Right ventricle myocardium inferior (tissue), 1 donor: ENCODE data around the gene PRUNE1. TPM values are rescaled to one million over a fixed set of nuclear protein-coding genes. Genes with fewer than 3 reads are reported as not detected.

Experiments
- ATAC-seq: fragments of 200-7000 bp; cut with Tn5 transposase; one replicate; pipeline ENCODE4 v1.9.1; 2020; ENCODE audit warnings: mild to moderate bottlenecking, moderate library complexity
- DNase-seq: peaks from one replicate; pipeline ENCODE4 v3.0.0; 2021; ENCODE audit errors: missing footprints
- intact Hi-C: fragments of 100-400 bp; cut with DNase I; formaldehyde crosslinking; loops from one replicate; pipeline ENCODE4 v1.11.0; 2022
- total RNA-seq: library from RNA; stranded (reverse); fragmentation: NEBNext Ultra II Directional; extraction: Animal tissue kit (Norgen Biotek cat#: 25700); gene quantifications from one replicate; pipeline ENCODE4 v1.2.1, GENCODE V29; 2021
- donor health status: DM: no; HTN: yes; CAD: no; lungs with severe emphysema.

PRUNE1 gene
- total RNA-seq, 1 donor from 2014 or later: 42.1 TPM

DNA sequence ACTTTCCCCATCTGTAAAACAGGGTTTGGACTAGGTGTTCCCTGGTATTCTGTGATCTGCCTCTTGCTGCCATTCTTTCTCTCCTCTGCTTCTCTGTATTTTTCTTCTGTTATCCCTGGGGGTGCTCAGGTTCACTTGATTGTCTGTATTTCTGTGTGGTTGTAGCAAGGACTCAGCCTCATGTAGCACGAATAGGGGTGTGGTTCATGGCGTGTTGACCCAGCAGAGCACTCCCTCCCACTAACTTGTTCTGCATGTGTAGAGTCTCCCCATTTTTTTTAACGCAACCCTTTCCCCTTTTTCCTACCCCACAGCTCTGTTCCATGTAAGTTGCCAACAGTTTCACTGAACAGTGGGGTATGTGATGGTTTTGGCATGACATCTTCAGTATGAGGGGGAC is 26.9 kb downstream of the PRUNE1 start:
- DNase-seq (no peak), ATAC-seq (no peak)
- intact Hi-C loops: no loop called here

DNA sequence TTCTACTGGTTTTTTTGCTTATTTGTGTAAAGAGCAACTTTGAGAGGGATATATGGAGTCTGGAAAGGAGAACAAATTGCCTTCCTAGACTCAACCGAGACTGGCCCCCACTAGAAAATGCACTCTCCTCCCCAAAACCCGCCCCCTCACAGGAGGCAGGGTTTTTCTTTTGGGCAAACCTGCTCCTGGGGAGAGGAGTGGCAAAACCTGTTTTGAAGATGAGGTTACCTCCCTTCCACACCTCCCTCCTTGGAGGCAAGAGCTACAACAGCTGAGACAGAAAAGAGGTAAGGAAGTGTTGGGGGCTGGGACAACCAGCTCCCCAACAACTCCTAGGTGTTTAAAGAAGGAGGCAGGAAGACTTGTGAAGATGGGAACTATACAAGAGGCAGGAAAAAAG is 28.1 kb downstream of the PRUNE1 start, which contains the start of gene BNIPL:
BNIPL (plus strand) TSS at position 231 of the 400 bp plus-strand sequence; CDS start at position 371, 140 bp downstream.
- intact Hi-C loops: no loop called here
- no peak for ATAC-seq
- no peak for DNase-seq

DNA sequence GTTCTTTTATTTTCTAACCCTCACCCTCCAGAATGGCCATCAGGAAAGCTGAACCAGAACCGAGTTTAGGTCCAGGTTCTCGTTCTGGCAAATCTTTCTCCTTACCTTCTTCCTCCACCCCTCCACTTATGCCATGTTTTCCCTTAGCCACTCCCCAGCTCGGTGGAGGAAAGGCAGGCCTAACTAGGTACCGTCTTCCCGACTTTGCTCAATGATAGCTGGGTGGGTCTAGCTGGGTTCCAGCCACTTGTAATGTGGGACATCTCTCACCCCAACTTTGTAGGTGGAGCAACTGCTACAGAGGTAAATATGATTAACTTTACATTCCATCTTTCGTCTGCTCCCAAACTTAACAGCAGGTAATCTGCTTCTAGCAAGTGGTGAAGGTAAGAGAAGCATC is 28.8 kb downstream of the PRUNE1 start:
- DNase-seq (no peak), ATAC-seq (no peak)
- intact Hi-C loops: no loop called here

DNA sequence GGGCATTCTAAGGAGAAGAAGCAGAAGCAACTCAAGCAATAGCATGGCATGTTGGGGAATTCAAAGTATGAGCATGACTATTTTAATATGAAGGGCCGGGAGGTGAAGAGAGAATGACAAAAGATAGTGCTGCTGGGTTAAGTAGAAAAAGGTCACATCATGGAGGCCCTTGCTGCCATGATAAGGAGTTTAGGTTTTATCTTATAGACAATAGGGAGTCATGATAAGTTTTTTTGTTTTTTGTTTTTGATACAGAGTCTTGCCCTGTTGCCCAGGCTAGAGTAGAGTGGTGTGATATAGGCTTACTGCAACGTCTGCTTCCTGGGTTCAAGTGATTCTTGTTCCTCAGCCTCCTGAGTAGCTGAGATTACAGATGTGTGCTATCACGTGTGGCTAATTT is 31.3 kb downstream of the PRUNE1 start:
- ATAC-seq: no peak
- no peak for DNase-seq

DNA sequence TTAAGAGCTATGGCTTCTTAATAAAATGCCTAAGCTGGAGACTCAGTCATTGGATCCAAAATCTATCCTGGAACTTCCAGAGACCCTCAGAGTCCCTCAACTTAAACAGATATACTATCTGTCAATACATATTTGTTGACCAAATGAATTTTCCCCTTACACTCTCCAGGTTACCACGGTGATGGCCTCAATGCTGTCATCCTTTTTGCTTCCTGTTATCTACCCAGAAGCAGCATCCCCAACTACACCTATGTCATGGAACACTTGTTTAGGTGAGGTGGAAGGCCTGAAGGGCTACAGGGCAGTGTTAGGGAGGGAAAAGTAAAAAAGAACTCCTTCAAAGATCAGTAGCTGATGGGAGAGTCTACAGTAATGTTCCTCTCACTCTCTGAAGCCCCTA is 34.9 kb downstream of the PRUNE1 start:
- ATAC-seq: no peak
- no peak for DNase-seq
- intact Hi-C loops: no loop called here

More for the DNA sequence above, 31.3 kb downstream of the PRUNE1 start:
- intact Hi-C loops: no loop called here

DNA sequence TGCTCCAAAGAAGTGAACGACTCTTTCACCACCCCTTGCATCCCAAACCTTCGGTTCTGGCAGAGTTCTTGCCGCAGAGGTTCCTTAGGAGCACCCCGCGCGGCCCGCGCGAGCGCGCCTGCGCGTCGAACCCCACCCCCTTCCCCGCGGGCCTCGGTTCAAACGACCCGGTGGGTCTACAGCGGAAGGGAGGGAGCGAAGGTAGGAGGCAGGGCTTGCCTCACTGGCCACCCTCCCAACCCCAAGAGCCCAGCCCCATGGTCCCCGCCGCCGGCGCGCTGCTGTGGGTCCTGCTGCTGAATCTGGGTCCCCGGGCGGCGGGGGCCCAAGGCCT is 39.3 kb downstream of the PRUNE1 start, which contains the start of gene C1orf56:
C1orf56 (plus strand) TSS at position 161 of the 334 bp plus-strand sequence; CDS start at position 258, 97 bp downstream.
- peak; percentile 86 for ATAC-seq
- DNase-seq: peak; percentile 85
- intact Hi-C loops: no loop called here

DNA sequence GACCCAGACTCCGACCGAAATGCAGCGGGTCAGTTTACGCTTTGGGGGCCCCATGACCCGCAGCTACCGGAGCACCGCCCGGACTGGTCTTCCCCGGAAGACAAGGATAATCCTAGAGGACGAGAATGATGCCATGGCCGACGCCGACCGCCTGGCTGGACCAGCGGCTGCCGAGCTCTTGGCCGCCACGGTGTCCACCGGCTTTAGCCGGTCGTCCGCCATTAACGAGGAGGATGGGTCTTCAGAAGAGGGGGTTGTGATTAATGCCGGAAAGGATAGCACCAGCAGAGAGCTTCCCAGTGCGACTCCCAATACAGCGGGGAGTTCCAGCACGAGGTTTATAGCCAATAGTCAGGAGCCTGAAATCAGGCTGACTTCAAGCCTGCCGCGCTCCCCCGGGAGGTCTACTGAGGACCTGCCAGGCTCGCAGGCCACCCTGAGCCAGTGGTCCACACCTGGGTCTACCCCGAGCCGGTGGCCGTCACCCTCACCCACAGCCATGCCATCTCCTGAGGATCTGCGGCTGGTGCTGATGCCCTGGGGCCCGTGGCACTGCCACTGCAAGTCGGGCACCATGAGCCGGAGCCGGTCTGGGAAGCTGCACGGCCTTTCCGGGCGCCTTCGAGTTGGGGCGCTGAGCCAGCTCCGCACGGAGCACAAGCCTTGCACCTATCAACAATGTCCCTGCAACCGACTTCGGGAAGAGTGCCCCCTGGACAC is 39.8 kb downstream of the PRUNE1 start:
- intact Hi-C loops: no loop called here
- ATAC-seq (peak; percentile 79), DNase-seq (peak; percentile 81)

DNA sequence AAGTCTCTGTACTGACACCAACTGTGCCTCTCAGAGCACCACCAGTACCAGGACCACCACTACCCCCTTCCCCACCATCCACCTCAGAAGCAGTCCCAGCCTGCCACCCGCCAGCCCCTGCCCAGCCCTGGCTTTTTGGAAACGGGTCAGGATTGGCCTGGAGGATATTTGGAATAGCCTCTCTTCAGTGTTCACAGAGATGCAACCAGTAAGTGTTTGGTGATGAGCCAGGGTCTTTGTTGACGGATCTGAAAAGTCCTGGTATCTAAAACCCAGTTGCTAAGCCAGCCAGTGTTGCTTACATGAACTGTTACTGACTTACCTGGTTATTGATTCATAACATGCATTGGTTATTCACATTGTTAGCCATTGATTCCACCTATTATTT is 40.4 kb downstream of the PRUNE1 start:
- ATAC-seq (no peak), DNase-seq (no peak)
- intact Hi-C loops: no loop called here

DNA sequence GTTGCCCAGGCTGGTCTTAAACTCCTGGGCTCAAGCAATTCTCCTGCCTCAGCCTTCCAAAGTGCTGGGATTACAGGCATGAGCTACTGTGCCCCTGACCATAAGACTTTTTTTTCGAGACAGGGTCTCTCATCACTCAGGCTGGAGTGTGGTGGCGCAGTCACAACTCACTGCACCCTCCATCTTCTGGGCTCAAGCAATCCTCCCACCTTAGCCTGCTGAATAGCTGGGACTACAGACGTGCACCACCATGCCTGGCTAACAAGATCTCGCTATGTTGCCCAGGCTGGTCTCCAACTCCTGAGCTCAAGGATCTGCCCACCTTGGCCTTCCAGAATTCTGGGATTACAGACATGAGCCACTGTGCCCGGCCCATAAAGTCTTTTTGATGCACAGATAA is 41.2 kb downstream of the PRUNE1 start:
- intact Hi-C loops: no loop called here
- DNase-seq: no peak
- no peak for ATAC-seq

DNA sequence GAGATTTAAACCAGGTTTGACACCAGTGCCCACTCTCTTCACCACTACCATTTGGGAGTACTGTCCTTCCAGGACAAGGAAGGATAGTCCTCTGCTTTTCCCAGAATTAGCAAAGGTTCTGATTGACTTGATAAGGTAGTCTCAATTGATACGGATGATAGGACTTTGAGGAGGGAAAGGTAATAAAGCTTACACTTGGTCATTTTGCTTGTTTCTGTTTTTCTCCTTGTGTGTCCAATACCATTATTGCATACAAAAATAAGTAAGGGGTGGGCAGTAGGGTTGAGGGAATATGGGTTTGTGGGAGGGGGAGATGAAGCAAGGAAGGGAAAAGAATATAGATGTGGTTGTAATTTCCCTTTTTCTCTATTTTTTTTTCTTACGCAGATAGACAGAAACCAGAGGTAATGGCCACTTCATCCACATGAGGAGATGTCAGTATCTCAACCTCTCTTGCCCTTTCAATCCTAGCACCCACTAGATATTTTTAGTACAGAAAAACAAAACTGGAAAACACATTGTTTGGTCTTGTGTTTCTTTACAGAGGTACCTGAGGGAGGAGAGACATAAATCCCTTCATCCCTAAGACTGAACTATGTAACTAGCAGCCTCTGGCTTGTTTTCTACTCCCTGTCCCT is 41.9 kb downstream of the PRUNE1 start:
- intact Hi-C loops: no loop called here
- ATAC-seq (no peak), DNase-seq (no peak)

DNA sequence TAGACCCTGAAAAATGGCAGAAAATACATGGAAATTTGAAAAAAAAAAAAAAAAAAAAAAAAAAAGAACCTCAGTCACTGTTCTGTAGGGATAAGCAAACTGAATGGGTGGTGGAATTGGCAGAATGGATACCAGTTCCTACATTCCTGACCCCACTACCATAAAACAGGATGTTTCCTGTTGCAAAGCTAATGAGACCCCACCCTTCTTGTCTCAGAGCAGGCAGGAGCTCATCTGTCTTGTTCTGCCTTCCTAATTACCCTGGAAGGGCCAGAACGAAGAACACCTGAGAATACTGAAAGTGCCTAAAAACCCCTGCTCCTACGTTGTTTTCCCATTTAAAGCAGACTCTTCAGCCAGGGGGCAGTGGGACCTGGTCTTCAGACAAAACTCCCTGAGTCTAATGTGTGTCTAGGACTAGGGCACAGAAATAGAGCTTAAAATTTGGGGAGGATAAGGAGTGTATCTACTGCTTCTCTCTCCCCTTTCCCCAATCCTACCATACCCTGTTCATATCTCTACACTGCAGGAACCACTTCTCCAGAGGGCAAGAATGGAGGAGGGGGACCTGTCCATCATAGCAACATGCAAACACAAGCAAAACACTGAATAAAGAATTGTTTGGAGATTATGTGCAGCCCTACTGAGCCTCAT is 43.2 kb downstream of the PRUNE1 start:
- no peak for ATAC-seq
- intact Hi-C loops: no loop called here
- DNase-seq: no peak

DNA sequence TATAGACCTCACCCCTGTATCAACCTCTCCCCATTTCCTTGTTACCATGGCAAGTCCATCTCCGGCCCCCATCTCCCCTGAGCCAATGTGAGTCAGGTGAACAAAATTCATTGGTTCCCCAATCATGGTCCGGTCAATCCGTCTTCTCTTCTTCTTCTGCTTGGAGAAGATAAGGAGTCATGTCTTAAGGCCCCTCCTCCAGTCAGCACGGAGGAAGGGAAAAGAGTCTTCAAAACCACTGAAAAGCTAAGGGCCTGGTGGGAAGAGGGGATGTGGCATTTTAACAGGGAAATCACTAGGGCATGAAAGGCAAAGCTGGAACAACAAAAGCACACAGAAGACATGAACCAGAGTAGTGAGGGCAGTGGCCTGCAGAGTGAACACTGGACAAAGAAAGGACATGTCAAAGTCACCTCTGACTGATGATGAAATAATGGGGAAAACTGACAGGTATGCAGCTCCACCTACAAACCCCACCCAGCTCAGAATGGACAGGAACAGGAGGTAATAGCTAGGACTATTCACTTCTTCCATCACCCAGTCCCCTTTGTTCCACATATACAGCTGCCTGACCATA is 46.8 kb downstream of the PRUNE1 start:
- intact Hi-C loops: no loop called here
- no peak for ATAC-seq
- DNase-seq: no peak

DNA sequence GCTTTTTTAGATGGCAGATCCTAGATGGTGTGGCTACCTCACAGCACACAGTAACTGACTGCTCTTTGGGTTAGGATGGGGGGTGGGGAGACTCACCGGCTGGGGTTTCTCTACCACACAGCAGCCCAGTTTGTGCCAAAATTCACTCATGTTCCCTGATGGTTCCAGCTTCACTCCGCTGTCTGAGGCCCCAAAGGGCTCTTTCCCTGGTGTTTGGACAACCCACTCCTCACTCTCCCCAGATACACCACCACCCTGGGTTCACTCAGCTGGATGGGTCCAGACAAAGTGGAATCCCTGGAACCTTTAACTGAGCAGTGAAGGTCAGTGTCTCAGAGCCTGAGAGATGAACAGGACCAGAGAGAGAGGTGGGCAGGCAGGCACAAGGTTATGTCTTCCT is 47.3 kb downstream of the PRUNE1 start:
- intact Hi-C loops: no loop called here
- no peak for DNase-seq
- no peak for ATAC-seq

DNA sequence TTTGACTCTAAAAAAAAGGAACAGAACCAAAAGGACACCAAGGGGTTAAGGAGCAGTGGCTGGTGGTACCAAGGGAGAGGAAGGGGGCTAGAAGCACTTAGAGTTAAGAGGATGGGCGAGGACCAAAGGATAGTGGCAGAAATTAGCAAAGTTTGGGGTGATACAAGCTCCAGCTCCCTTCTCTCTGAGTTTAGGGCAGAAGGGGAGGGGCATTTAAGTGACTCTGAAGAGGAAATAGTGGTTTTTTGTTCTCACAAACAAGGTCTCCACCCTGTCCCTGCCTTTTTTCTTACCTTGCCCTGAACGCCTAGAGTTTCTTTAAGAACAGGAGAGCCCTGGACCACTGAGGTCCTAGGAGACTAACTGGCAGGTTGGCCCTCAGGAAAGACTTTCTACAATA is 47.9 kb downstream of the PRUNE1 start:
- intact Hi-C loops: no loop called here
- ATAC-seq (no peak), DNase-seq (no peak)

DNA sequence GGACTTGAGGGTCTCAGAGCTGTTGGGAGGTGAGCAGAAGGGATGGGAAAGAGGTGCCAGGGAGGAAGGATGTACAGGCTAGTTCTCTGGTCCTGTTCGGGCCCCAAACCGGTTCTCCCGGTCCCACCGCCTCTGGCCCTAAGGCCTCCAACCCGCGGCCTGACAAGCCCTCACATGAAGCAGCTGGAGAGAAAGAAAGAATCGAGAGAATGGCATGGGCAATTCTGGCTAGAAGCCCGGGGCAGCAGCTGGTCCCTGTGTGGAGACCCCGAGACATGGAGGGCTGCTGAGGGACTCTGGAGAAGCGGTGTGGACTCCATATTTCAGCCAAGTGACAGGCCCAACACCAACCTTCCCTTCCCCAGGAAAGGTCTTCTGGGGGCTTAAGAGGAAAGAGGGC is 50.4 kb downstream of the PRUNE1 start:
- intact Hi-C loops: loop anchor here (2.0 kb wide), 1 partner anchor 50 kb away; the partner anchor contains the start of gene PRUNE1
- ATAC-seq (no peak), DNase-seq (no peak)

DNA sequence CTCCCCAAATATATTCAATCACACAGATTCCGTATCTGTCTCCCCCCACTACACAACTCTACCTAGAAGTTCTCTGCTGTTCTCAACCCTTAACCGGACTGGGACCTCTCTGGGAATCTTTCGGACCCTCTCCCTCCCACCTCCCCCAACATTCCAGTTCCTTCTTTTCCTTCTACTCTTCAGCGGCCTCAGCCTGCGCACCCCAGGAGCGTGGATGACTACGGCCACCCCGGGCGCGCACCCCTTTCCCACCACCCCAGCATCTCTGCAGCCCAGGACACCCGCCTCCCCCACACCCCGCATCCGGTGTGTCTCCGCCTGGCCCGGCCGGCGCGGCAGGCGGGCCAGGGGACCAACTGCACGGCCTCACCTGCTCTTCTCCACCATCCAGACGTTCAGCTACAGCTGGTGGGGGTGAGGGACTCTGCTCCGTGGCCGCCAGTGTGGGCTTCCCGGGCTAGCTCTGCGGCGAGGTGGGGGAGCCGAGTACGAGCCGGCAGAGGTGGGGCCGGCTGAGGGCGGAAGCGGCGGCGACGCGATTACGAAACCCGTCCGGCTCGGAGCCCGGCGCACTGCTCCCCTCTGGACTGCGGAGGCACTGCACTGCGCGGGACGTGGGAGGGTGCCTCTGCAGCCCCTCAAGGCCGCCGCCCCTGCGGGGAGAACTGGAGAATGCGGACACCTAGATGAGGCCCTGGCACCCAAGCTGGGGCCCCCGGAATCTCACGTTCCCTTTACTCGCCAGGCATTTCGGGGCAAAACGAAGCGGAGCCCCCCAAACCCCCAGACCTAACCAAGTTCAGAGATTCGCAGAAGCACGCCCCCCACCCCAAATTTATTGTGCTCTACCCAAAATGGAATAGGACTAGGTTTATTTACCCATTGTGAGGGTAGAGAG is 51.1 kb downstream of the PRUNE1 start, which contains the start of gene CDC42SE1:
CDC42SE1 (minus strand) TSS at position 514 of the 898 bp plus-strand sequence. CDS start 3,892 bp downstream, outside the sequence.
- peak; percentile 95 for DNase-seq
- peak; percentile 95 for ATAC-seq
- intact Hi-C loops: loop anchor here (2.0 kb wide), 1 partner anchor 51 kb away; the partner anchor contains the start of gene PRUNE1

DNA sequence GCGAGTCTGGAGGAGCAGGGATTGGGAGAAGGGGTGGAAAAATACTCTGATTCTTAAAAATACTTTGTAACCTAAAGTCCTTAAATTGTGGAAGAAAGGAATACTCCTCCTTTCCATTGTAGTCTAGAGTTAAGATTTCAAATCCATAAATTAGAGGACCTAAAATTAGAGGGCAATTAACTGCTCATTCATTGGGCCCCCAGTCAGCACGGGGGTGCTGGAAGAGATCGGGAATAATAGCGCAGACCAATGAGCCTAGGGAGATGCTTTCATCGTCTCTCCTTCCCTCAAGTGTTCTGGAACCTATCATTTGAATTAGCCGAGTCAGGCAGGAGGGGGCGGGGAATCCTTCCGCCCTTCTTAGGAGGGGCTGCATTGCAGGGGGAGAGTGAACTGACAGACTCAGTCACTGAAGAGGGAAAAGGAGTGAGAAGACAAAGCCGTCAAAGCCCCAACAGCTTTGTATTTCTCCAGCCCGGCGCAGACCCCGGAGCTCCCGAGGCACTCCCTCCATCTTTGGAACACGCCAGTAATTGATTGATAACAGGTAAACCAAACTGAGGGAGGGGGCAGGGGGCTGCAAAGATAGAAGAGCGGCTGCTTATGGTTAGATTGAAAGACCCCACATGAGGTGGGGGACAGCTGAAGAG is 51.9 kb downstream of the PRUNE1 start, which contains the start of gene MLLT11:
MLLT11 (plus strand) TSS at position 391 of the 650 bp plus-strand sequence. CDS start 6,828 bp downstream, outside the sequence.
- intact Hi-C loops: no loop called here

More for the DNA sequence above, 51.9 kb downstream of the PRUNE1 start, which contains the start of gene MLLT11:
- ATAC-seq (peak; percentile 45), DNase-seq (no peak)
